GM12873 (cell line): ENCODE results near the gene TNIK.

ENCODE experiments used
- CTCF ChIP-seq: IDR thresholded peaks from 2 replicates; pipeline ENCODE4 v1.5.1; 2012; ENCODE audit warnings: low read depth, mild to moderate bottlenecking, moderate library complexity, low read length, control low read depth; ENCODE audit not compliant: insufficient read depth; ENCODE audit errors: missing control alignments

TNIK gene

GRCh38 chr3:171181907-171182690, 278.1 kb downstream of the TNIK start:
- no peak for TF ChIP-seq CTCF

- TF ChIP-seq CTCF = no peak
Measured at GRCh38 chr3:171178714-171179113, 281.5 kb downstream of the TNIK start.

- no peak for TF ChIP-seq CTCF
Measured at GRCh38 chr3:171177553-171177952, 282.7 kb downstream of the TNIK start.

- TF ChIP-seq CTCF = no peak
Measured at GRCh38 chr3:171177056-171177455, 283.1 kb downstream of the TNIK start.

GRCh38 chr3:171176244-171176933, 283.8 kb downstream of the TNIK start:
- TF ChIP-seq CTCF = no peak

- TF ChIP-seq CTCF = no peak
Measured at GRCh38 chr3:171175741-171176234, 284.4 kb downstream of the TNIK start.

- TF ChIP-seq CTCF = no peak
Measured at GRCh38 chr3:171173736-171174135, 286.5 kb downstream of the TNIK start.
